BJ (cell line): ENCODE data around the gene LPGAT1. TPM values are rescaled to one million over a fixed set of nuclear protein-coding genes. Genes with fewer than 3 reads are reported as not detected.
A peak's percentile ranks its signal among the peaks of the same experiment; 100 is the strongest.

Experiments used
- CTCF ChIA-PET: fragments of 350-600 bp; formaldehyde crosslinking; extraction: SDS; loops from one replicate; lab custom pipeline; 2021; ENCODE audit warnings: antibody characterized with exemption, inconsistent platforms; lab: Yijun Ruan, JAX
- POLR2A ChIA-PET: fragments of 300-600 bp; sonication (Branson Sonifier 250); formaldehyde crosslinking; extraction: SDS; loops from one replicate; lab custom pipeline; 2021; ENCODE audit warnings: antibody characterized with exemption; lab: Charles Lee
- DNase-seq: peaks from one replicate; pipeline ENCODE4 v3.0.0-alpha.2; 2011; ENCODE audit warnings: low read depth
- H3K27me3 ChIP-seq: 2 replicates; pipeline ENCODE4 v1.6.0; 2011; ENCODE audit warnings: low read length; ENCODE audit not compliant: control insufficient read depth, insufficient read depth
- H3K36me3 ChIP-seq: 2 replicates; pipeline ENCODE4 v1.5.1; 2011; ENCODE audit warnings: low read length; ENCODE audit not compliant: control insufficient read depth, insufficient read depth
- H3K4me3 ChIP-seq: 2 replicates; pipeline ENCODE4 v1.5.1; 2011; ENCODE audit warnings: low read depth, mild to moderate bottlenecking, control low read depth, low read length
- CTCF ChIP-seq: IDR thresholded peaks from 2 replicates; pipeline ENCODE4 v1.5.1; 2011; ENCODE audit warnings: low read depth, mild to moderate bottlenecking, control low read depth, inconsistent platforms, low read length, moderate library complexity; ENCODE audit not compliant: insufficient read depth
- polyA plus RNA-seq: library from polyadenylated mRNA; depleted of rRNA; stranded (reverse); fragments of >200 nt; gene quantifications from 2 replicates; pipeline ENCODE4 v1.2.3, GENCODE V29; 2011

The LPGAT1 gene
- polyA plus RNA-seq, 1 experiment: 7.7 TPM

- POLR2A ChIA-PET: no interaction called here
Observed at GRCh38 chr1:211789641-211790464, 40.7 kb downstream of the LPGAT1 start.

GRCh38 chr1:211788626-211789025 lies 41.9 kb downstream of the LPGAT1 start:
- Histone ChIP-seq H3K27me3 (no peaks in the 10 kb centered on the region), H3K4me3 (no peak overlapping the region), H3K36me3 (peaks cover 6% of the 10 kb centered on the region)
- POLR2A ChIA-PET: no interaction called here
- DNase-seq: no peak
- CTCF ChIA-PET: interaction anchor here (0.6 to 1.2 kb wide), 2 partner anchors 88 to 90 kb away, joined by 3 read pairs; no protein-coding TSS in a partner anchor
- TF ChIP-seq CTCF: no peak

More at GRCh38 chr1:211789641-211790464, 40.7 kb downstream of the LPGAT1 start:
- DNase-seq: no peak
- H3K4me3 ChIP-seq: no peak overlapping the region
- peaks cover 4% of the 10 kb centered on the region for H3K36me3 ChIP-seq
- no peaks in the 10 kb centered on the region for H3K27me3 ChIP-seq
- CTCF ChIA-PET: no interaction called here
- TF ChIP-seq CTCF: no peak

DNA sequence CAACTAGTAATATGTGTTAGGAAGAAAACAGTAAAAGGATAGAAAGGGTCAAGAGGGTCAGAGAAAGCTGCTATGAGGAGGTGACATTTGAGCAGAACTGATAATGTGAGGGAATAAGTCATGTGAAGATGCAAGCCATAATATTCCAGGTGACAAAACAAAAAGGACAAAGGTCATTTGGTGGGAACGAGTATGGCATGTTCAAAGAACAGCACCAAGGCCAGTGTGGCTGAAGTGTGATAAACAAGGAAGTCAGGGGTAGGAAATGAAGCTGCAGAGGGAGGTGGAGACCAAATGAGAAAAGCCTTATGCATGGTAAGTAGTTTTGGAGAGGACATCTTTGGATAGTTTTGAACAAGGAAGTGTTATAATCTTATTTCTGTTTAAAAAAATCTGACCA lies 46.7 kb downstream of the LPGAT1 start:
- TF ChIP-seq CTCF: no peak
- Histone ChIP-seq H3K4me3 (no peak overlapping the region), H3K27me3 (no peaks in the 10 kb centered on the region), H3K36me3 (peaks cover 2% of the 10 kb centered on the region; the same call in 1 of the 2 replicates)
- POLR2A ChIA-PET: no interaction called here
- DNase-seq: no peak
- CTCF ChIA-PET: interaction anchor here (0.9 to 1.6 kb wide), 2 partner anchors 9 to 672 kb away, joined by 3 to 4 read pairs; no protein-coding TSS in a partner anchor

GRCh38 chr1:211783266-211783665 lies 47.3 kb downstream of the LPGAT1 start:
- POLR2A ChIA-PET: no interaction called here
- no peak for TF ChIP-seq CTCF

GRCh38 chr1:211781260-211781659 lies 49.3 kb downstream of the LPGAT1 start:
- DNase-seq: peak; percentile 3
- no peak overlapping the region for H3K4me3 ChIP-seq
- POLR2A ChIA-PET: no interaction called here

More at GRCh38 chr1:211783266-211783665, 47.3 kb downstream of the LPGAT1 start:
- Histone ChIP-seq H3K4me3 (no peak overlapping the region), H3K36me3 (peaks cover 2% of the 10 kb centered on the region; the same call in 1 of the 2 replicates), H3K27me3 (no peaks in the 10 kb centered on the region)
- no peak for DNase-seq
- CTCF ChIA-PET: interaction anchor here (0.9 to 1.6 kb wide), 2 partner anchors 10 to 673 kb away, joined by 3 to 4 read pairs; no protein-coding TSS in a partner anchor

More at GRCh38 chr1:211781260-211781659, 49.3 kb downstream of the LPGAT1 start:
- Histone ChIP-seq H3K27me3 (no peaks in the 10 kb centered on the region), H3K36me3 (peaks cover 2% of the 10 kb centered on the region; the same call in 1 of the 2 replicates)
- CTCF ChIA-PET: interaction anchor here (1.2 kb wide), 2 partner anchors 12 to 47 kb away, joined by 3 to 5 read pairs; no protein-coding TSS in a partner anchor
- no peak for TF ChIP-seq CTCF
